Measurements from ENCODE around the gene NAE1.
A peak's percentile ranks its signal among the peaks of the same experiment; 100 is the strongest.
"Not testable (repeated sequence)": the region's sequence is repeated elsewhere in the genome, so short reads cannot be mapped to it uniquely, and the experiment has no call there.

Gene NAE1

GRCh38 chr16:66830422-66831404 lies at the start of gene NAE1:
Gene NAE1, minus strand, starts transcription at chr16:66830976. Its CDS starts 77 bp downstream, at chr16:66830899.
- peak; percentile 93 for DNase-seq

GRCh38 chr16:66878067-66878466 lies 47.3 kb upstream of the NAE1 start:
- no peak for DNase-seq

GRCh38 chr16:66874079-66874775 lies 43.5 kb upstream of the NAE1 start:
- DNase-seq: no peak

GRCh38 chr16:66873685-66874055 lies 42.9 kb upstream of the NAE1 start:
- no peak for DNase-seq

- DNase-seq: peak; percentile 90
Observed at GRCh38 chr16:66872943-66873684, 42.3 kb upstream of the NAE1 start.

- no peak for DNase-seq
Observed at GRCh38 chr16:66872559-66872942, 41.8 kb upstream of the NAE1 start.

GRCh38 chr16:66871840-66872239 lies 41.1 kb upstream of the NAE1 start:
- no peak for DNase-seq

- DNase-seq: not testable (repeated sequence)
Observed at GRCh38 chr16:66871363-66871762, 40.6 kb upstream of the NAE1 start.

GRCh38 chr16:66869424-66869823 lies 38.6 kb upstream of the NAE1 start:
- no peak for DNase-seq

- DNase-seq: no peak
Observed at GRCh38 chr16:66863707-66864106, 32.9 kb upstream of the NAE1 start.

GRCh38 chr16:66862023-66862520 lies 31.3 kb upstream of the NAE1 start:
- DNase-seq: no peak

- no peak for DNase-seq
Observed at GRCh38 chr16:66859397-66860068, 28.8 kb upstream of the NAE1 start.

GRCh38 chr16:66858740-66859396 lies 28.1 kb upstream of the NAE1 start:
- no peak for DNase-seq

GRCh38 chr16:66857437-66857836 lies 26.7 kb upstream of the NAE1 start:
- DNase-seq: no peak

GRCh38 chr16:66856801-66857200 lies 26.0 kb upstream of the NAE1 start:
- no peak for DNase-seq

- no peak for DNase-seq
Observed at GRCh38 chr16:66856184-66856730, 25.5 kb upstream of the NAE1 start.

GRCh38 chr16:66853261-66854139 lies 22.7 kb upstream of the NAE1 start:
- DNase-seq: no peak

- no peak for DNase-seq
Observed at GRCh38 chr16:66851166-66851964, 20.6 kb upstream of the NAE1 start.

GRCh38 chr16:66850115-66850815 lies 19.5 kb upstream of the NAE1 start:
- DNase-seq: no peak
